Measurements from ENCODE around the gene TEFM.

The TEFM gene, protein sequence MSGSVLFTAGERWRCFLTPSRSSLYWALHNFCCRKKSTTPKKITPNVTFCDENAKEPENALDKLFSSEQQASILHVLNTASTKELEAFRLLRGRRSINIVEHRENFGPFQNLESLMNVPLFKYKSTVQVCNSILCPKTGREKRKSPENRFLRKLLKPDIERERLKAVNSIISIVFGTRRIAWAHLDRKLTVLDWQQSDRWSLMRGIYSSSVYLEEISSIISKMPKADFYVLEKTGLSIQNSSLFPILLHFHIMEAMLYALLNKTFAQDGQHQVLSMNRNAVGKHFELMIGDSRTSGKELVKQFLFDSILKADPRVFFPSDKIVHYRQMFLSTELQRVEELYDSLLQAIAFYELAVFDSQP

DNA sequence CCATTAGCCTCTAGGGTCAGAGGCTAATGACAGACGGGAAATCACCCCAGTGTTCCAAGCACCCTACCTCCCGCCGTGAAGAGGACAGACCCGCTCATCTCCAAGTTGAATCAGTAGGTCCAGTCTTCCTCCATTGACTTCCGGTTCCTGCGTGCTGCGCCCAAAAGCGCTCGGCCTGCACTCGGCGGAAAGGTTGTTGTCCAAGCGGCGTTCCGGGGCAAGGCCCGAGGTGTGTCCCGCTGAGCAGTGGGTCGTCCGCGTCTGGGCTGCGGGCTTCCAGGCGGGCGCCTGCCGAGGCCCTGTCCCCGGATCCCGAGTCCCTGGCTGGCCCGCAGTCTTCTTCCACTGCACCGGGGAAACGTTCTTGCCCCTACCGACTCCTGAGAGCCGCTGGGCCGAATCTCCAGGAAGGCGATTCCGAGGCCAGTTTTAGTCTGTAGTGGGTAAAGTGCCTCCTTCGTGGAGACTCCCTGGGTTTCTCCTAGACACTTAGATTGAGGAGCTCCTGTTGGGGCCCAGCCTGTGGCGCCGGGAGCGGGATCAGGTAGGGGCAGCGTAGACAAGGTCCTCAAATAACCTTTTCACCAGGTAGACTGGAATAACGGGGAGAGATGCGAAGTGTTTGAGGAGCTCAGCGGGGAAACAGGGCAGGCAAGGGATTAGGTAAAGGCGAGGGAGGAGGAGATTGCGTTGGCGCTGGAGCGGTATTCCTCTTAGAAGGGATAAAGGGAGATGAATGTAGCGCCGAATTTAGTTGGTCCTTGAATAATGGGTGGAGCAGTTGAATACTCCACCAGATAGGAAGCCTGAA is at the start of gene TEFM:
TEFM (minus strand) TSS at position 138 of the 811 bp plus-strand sequence; CDS start at position 98, 40 bp downstream.
- TF ChIP-seq, protein P1, sequence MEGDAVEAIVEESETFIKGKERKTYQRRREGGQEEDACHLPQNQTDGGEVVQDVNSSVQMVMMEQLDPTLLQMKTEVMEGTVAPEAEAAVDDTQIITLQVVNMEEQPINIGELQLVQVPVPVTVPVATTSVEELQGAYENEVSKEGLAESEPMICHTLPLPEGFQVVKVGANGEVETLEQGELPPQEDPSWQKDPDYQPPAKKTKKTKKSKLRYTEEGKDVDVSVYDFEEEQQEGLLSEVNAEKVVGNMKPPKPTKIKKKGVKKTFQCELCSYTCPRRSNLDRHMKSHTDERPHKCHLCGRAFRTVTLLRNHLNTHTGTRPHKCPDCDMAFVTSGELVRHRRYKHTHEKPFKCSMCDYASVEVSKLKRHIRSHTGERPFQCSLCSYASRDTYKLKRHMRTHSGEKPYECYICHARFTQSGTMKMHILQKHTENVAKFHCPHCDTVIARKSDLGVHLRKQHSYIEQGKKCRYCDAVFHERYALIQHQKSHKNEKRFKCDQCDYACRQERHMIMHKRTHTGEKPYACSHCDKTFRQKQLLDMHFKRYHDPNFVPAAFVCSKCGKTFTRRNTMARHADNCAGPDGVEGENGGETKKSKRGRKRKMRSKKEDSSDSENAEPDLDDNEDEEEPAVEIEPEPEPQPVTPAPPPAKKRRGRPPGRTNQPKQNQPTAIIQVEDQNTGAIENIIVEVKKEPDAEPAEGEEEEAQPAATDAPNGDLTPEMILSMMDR (IDR thresholded peaks at IDR 0.05) = no peak

DNA sequence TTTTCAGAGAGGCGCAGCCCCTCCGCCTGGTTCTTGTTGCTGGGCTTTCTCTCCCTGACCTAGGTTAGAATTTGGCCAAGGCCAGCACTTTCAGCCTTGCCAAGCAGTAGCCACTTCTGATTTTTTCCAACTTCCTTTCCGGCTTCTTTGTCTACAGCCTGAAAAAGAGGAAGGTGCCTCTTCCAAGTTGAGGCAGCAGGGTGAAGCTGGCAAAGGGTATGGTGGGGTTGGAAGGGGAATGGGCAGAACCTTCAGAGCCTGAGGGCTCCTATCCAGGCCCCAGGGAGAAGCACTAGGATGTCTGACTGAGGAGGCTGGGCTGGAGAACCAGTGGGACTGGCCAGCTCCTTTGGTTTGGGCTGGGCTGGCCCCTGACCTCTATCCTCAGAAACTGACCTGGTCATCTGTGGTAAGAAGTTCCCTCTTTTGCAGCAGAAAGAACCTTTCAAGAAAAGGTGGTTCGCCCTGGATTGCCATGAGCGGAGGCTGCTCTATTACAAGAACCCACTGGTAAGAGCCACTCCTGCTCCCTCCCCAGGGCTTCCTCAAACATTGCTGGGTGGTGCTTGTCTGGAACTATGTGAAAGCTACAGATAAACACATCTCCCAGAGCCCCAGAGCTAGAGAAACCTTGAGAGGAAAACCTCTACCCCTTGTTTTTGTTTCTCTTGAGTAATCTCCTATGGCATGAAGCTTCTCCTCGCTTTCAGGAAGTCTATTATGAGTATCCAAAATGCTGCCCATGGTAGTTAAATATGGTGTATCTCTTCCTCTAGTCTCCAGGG is 48.2 kb upstream of the TEFM start:
- TF ChIP-seq, protein P1 (IDR thresholded peaks at IDR 0.05) = no peak

DNA sequence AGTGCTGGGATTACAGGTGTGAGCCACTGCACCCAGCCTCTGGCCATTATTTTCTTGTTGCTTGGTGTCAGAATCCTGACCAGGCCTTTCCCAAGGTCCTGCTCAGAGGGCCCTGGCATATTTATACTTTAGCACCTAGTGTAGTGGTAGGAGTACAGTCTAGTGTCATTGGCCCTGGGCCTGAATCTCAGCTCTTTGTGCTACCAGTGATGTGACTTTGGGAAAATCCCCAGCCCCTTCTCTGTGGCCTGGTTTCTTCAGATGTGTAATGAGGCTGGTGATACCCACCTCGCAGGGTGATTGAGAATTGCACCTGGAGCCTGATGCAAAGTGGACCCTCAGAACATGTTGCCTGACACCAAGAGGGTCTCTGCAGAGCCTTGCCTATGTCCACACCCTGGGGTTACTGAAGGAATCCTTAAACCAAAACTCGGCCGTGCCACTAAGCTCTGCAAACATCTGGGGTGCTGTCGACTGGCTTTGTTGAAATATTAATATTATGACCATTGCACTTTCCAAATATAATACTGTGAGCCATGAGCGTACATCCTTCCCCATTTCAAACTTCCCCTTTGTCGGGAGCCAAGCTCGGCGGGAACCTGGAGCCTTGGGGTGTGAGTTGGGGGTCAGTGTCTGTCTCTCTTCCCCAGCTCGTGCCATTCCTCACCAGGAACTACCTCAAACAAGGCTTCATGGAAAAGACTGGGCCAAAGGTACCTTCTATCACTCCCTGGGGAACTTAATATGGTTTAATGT is 46.8 kb upstream of the TEFM start:
- TF ChIP-seq, protein P1 (IDR thresholded peaks at IDR 0.05) = no peak

DNA sequence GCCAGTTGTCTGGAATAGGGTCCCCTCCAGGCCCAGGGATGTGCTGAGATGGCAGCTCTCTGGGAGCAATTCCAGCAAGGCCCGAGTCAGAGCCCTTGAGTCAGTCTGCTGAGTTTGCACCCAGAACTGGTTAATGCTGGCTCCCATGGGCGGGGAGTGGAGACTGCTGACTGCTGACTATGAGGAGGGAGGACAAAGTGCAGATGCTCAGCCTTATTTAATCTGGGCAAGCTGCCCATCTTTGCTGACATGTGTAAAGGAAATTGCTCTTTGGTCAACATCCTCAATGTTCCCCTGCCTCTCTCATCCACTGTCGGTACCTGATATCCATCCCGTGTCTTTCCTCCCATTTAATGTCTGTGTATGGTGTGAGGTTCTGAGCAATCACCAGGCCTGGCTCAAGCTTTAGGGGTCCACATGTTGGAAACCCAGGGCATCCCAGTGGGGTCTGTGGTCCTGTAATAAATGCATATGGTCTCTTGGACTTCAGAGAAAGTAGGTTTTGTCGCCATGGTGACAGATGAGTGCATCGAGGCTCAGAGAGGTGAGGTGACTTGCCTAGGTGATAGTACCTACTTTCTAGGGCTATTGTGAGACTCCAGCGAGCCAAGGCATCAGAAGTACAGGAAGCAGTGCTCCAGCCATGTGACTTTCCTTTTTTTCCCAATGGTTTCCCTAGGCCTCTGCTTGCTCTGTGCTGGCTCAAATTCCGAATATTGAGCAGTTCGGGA is 44.8 kb upstream of the TEFM start:
- TF ChIP-seq, protein P1 (IDR thresholded peaks at IDR 0.05) = no peak

DNA sequence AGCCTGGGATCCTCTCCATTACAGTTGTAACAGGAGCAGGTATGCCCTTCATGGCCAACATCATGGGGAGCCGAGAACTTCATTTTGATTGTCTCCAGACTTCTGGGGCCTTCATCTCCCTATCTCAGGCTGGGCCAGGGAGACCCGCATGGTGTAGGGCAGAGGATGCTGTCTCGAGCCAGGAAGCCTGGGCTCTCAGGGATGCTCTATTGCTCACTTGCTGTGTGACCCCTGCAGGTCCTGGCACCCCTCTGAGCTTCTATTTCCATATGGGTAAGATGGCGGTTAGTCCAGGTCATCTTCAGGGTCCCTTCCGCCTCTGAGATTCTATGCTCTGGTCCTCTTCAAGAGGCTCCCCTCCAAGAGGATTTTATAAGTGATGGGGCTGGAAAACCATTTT is 44.2 kb upstream of the TEFM start:
- TF ChIP-seq, protein P1 (IDR thresholded peaks at IDR 0.05) = no peak

DNA sequence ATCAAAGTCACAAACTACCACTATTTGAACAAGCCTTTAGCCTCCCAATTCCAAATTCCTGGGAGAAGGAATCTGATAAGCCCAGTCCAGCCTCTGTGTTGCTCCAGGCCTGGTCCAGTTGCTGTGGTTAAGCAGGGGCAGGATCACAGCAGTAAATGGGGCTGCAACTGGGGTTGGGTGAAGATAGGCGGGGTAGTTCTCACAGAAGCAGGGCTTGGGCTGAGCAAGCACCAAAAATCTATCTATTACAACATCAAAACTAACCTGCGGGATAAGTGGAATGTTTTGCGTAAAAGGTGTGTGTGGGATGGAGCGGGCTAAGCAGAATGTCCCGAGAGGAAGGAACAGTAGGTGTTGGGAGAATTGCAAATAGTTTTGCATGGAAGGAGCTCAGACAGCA is 41.8 kb upstream of the TEFM start:
- TF ChIP-seq, protein P1 (IDR thresholded peaks at IDR 0.05) = no peak
